Measurements from ENCODE around the gene FHIP1B. TPM values are rescaled to one million over a fixed set of nuclear protein-coding genes. Genes with fewer than 3 reads are reported as not detected.

Gene FHIP1B
- total RNA-seq, 2 experiments from 2014 or later, result 14.2 to 16.0 TPM

DNA sequence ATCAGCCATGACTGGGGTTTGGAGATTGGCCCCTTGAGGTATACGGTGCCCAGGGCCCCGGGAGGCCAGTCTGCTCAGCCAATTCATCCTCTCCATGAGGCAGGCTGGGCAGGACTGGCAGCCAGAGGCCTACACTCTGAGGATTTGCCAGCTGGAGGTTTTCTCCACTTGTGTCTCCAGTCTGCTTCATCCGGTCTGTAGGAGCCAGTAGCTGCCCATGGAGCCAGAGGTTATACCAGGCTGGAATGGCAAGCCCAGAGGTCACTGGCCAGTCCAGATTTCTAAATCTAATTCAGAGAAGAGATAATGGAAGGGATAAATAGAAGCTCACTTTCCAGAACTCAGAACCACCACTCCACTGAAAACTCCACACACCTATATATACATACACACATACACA is 10.0 kb downstream of the FHIP1B start:
- peaks cover 20% of the 10 kb centered on the region for H3K4me1 Mint-ChIP-seq

DNA sequence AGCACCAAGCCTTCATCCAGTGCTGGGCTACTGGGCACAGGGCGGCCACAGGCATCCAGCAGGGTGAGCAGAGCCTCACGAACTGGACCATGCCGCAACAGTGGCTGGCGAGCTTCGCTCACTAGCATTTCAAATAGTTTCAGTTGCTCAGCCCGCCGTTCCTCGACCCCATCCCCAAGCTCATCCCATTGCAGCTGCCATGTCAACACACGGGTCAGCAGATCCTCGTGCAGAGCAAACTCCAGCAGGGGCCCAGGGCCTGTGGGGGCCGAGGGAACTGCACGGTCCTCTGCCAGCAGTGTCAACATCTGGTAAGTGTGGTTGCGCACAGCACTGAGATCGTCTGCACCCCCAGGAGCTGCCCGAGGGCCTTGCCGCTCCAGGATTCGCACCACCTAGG is 10.6 kb downstream of the FHIP1B start:
- Mint-ChIP-seq H3K9me3 (no peaks in the 10 kb centered on the region), H3K36me3 (peaks cover 15% of the 10 kb centered on the region), H3K4me1 (peaks cover 17% of the 10 kb centered on the region), H3K4me3 (no peak overlapping the region), H3K27ac (no peak overlapping the region), H3K27me3 (no peaks in the 10 kb centered on the region)
- no peak for DNase-seq

More for the DNA sequence above, 10.0 kb downstream of the FHIP1B start:
- Mint-ChIP-seq H3K27ac (no peak overlapping the region), H3K27me3 (no peaks in the 10 kb centered on the region), H3K4me3 (no peak overlapping the region), H3K9me3 (no peaks in the 10 kb centered on the region), H3K36me3 (peaks cover 15% of the 10 kb centered on the region)
- DNase-seq, result no peak

DNA sequence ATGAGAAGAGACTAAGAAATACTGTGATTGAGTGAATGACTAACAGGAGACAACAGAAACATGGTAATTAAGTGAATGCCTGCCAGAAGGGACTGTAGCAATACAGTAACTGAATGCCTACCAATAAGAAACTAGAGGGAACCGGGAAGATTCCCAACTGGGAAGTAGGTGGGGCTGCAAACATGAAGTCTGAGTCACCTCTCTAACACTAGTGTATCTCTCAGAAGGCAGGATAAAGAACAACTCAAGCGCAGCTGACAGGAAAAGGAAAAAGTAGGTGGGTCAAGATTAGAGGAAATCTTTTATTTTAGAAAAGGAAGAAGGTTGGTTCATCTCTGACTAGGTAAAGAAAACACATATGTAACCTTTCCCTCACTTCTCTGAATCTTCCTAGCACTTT is 15.1 kb downstream of the FHIP1B start:
- Mint-ChIP-seq H3K4me3 (no peak overlapping the region), H3K27ac (no peak overlapping the region), H3K27me3 (no peaks in the 10 kb centered on the region), H3K4me1 (peaks cover 4% of the 10 kb centered on the region), H3K9me3 (no peaks in the 10 kb centered on the region), H3K36me3 (peaks cover 11% of the 10 kb centered on the region)
- DNase-seq, result no peak

DNA sequence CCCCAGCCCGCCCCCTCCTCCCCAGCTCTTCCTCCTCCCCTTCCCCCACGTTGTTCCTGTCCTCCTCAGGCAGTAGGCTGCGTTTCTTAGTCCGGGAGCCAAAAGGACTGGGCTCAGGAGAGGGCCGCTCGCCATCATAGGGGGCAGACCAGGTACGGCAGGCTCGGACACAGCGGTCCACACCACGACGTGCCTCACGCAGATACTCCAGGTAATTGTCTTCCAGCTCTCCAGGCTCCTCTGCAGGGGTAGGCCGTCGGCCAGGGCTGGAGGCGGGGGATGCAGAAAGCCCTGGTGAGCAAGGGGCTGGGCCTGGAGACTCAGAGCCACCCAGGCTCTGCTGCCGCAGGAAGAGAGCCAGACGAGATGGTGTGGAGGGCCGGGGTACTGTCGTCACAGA is 16.7 kb downstream of the FHIP1B start:
- no peak overlapping the region for H3K27ac Mint-ChIP-seq
- no peak overlapping the region for H3K4me3 Mint-ChIP-seq
- H3K9me3 Mint-ChIP-seq, result no peaks in the 10 kb centered on the region
- peaks cover 4% of the 10 kb centered on the region for H3K4me1 Mint-ChIP-seq
- no peak for DNase-seq
- no peaks in the 10 kb centered on the region for H3K27me3 Mint-ChIP-seq
- H3K36me3 Mint-ChIP-seq, result peaks cover 11% of the 10 kb centered on the region

DNA sequence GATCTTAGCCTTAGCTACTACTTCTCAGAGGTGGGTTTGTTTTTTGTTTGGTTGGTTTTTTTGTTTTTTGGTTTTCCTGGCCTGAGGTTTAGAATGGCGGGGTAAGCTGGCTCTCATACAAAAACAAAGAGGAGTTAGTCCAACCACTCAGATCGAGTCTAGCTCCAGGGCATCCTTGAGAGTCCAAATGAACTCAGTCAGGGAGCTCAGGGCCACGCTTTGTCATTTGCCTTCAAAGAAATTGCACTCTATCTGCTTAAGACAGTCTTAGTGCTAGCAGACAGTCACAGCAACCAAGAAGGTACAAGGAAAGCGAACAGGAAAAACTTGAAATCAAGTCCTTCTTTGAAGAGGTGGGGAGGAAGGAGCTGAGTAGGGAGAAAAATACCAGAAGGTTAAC is 17.9 kb downstream of the FHIP1B start:
- DNase-seq, result no peak
- no peak overlapping the region for H3K27ac Mint-ChIP-seq
- H3K36me3 Mint-ChIP-seq, result peaks cover 5% of the 10 kb centered on the region
- peaks cover 4% of the 10 kb centered on the region for H3K4me1 Mint-ChIP-seq
- no peaks in the 10 kb centered on the region for H3K27me3 Mint-ChIP-seq
- no peak overlapping the region for H3K4me3 Mint-ChIP-seq
- H3K9me3 Mint-ChIP-seq, result no peaks in the 10 kb centered on the region

DNA sequence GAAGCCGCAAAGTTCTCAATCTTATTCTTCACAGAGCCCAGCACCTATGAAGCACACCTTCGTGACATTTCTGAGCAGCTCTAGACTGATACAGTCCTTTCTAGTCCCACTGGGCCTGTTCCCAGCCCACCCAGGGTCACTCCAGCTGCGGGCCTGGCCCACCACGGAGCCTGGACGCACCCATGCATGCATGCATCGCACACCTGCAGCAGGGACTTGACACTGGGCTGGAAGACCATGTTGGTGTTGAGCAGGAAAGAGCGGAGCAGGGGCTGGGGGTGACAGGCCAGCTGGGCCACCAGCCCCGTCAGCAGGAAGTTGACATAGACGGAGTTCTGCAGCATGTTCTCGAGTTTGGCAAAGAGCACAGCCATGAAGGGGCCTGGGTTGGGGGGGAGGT is 19.9 kb downstream of the FHIP1B start:
- H3K27me3 Mint-ChIP-seq, result no peaks in the 10 kb centered on the region
- no peaks in the 10 kb centered on the region for H3K9me3 Mint-ChIP-seq
- peaks cover 2% of the 10 kb centered on the region for H3K4me1 Mint-ChIP-seq
- DNase-seq, result no peak
- peaks cover 3% of the 10 kb centered on the region for H3K36me3 Mint-ChIP-seq
- H3K4me3 Mint-ChIP-seq, result no peak overlapping the region
- no peak overlapping the region for H3K27ac Mint-ChIP-seq

DNA sequence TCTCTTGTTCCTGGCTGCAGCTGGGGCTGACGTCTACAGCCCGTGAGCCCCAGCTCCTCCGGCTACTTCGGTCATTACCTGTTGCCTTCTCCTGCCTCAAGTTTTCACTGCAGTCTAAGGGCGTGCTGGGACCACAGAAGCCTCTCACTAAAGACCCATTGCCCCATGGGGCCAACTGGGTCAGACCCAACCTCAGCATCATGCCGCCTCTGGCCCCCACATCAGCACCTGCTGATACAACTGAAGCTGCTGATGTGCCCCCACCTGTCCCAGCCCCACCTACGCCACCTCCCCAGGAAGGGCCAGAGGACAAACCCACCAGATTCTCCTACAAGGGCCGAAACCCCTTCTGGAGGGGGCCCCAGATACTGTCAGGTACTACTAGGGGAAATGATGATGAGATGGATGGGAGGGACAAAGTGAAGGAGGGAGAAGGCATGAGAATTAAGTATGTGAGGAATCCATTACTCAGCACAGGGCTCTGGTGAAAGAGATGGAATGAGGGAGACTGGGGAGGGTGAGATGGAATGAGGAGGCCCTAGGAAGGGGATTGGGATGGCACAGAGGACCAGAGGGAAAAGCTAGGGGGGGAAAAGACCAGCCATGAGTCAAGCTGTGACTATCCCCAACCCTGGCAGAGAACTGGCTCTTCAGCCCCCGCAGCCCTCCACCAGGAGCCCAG is 24.0 kb downstream of the FHIP1B start:
- Mint-ChIP-seq H3K27me3 (no peaks in the 10 kb centered on the region), H3K36me3 (peaks cover 4% of the 10 kb centered on the region), H3K27ac (no peak overlapping the region)

DNA sequence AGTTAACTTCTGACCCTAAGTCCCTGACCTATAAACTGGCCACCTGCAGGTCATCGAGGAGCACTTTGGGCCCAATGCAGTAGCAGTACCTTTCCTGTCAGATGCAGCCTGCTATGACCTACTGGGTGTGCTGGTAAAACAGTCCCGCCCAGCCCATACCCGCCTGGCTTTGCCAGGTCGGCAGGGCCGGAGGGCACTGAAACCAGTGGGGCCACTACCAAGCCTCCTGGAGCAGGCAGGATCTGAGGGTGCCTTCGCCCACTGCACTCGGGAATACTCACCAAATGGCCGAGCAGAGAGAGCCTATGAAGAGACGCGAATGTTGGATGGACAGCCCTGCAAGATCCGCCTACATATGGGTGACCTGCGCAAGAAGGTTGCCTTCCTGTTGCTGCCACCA is 24.6 kb downstream of the FHIP1B start:
- DNase-seq, result no peak
- Mint-ChIP-seq H3K9me3 (no peaks in the 10 kb centered on the region), H3K4me1 (peaks cover 3% of the 10 kb centered on the region), H3K4me3 (no peak overlapping the region), H3K36me3 (peaks cover 4% of the 10 kb centered on the region), H3K27me3 (no peaks in the 10 kb centered on the region), H3K27ac (no peak overlapping the region)

More for the DNA sequence above, 24.0 kb downstream of the FHIP1B start:
- Mint-ChIP-seq H3K9me3 (no peaks in the 10 kb centered on the region), H3K4me1 (no peaks in the 10 kb centered on the region), H3K4me3 (no peak overlapping the region)
- no peak for DNase-seq

DNA sequence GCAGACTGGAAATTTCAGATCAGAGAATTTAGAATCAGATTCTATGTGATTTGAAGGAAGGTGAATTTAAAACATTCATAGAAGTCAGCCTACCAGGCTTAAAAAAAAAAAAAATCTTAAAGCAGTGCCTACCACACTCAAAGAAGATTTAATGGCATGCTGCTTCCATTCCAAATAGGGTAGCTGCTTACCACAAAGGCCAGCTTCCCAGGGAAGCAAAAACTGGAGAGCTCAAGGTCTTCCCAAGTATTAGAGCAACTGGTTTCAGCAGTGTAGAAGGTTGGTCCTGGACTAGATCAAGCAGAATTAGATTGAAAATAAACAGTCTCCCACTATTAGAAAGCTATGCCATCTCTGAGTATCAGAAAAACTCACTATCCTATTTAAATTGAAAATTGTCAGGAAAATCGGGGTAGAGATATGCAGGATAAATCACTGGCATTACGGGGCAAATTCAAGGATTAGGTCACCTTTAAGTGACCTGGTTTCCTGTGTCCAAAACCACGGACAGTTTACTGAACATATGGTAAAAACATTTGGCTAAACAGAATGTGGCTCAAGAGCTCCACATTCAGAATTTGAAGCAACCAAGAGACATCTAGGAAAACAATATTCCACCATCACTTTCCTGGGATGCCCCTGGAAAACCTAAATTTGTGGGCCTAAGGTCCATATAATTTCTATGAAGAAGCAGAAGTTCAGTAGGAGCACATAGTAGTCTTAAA is 27.8 kb downstream of the FHIP1B start:
- peaks cover 23% of the 10 kb centered on the region for H3K4me1 Mint-ChIP-seq
- peak overlapping the region; percentile 11 for H3K27ac Mint-ChIP-seq
- no peak for DNase-seq
- H3K9me3 Mint-ChIP-seq, result no peaks in the 10 kb centered on the region
- no peak overlapping the region for H3K4me3 Mint-ChIP-seq
- peaks cover 18% of the 10 kb centered on the region for H3K36me3 Mint-ChIP-seq
- H3K27me3 Mint-ChIP-seq, result no peaks in the 10 kb centered on the region

DNA sequence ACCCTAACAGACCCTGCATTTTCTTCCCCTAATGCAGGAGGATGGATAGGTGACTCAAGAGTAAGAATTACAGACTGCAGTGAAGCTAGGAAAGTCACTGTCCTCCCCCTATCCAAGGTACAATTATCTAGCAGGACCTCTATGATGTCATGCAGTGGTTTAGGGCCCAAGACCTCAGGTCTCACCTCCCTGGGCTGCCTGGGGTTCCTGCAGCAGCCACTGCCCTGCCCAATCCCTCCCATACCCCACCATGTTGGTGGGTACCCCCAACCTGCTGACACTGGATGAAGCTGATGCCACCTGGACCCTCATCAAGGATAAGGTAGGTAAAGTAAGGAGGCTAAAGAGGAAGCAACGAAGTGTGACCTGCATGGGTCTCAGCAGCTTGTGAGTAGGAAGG is 29.1 kb downstream of the FHIP1B start, which contains the start of gene C11orf42:
TSS of gene C11orf42 (plus strand) at position 192 of the 400 bp plus-strand sequence. CDS start at position 251, 59 bp downstream.
- peaks cover 20% of the 10 kb centered on the region for H3K36me3 Mint-ChIP-seq
- DNase-seq, result no peak
- no peak within 1 kb of the TSS for H3K4me3 Mint-ChIP-seq
- no peaks in the 10 kb centered on the region for H3K27me3 Mint-ChIP-seq
- no peak within 1 kb of the TSS for H3K27ac Mint-ChIP-seq
- peaks cover 32% of the 10 kb centered on the region for H3K4me1 Mint-ChIP-seq
- H3K9me3 Mint-ChIP-seq, result no peaks in the 10 kb centered on the region

DNA sequence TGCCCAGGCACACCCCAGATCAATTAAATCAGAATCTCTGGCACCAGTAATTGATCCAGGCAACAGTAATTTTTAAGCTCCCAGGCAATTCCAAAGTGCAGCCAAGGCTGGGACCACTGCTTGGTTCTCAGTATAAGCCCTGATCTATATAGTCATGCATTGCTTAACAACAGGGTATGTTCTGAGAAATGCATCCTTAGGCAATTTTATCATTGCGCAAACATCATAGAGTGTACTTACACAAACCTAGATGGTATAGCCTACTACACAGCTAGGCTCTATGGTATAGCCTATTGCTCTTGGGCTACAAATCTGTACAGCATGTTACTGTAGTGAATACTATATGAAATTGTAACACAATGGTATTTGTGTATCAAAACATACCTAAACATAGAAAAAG is 29.7 kb downstream of the FHIP1B start:
- H3K36me3 Mint-ChIP-seq, result peaks cover 23% of the 10 kb centered on the region
- no peak overlapping the region for H3K27ac Mint-ChIP-seq
- no peaks in the 10 kb centered on the region for H3K9me3 Mint-ChIP-seq
- H3K4me3 Mint-ChIP-seq, result no peak overlapping the region
- peaks cover 32% of the 10 kb centered on the region for H3K4me1 Mint-ChIP-seq
- no peak for DNase-seq
- H3K27me3 Mint-ChIP-seq, result no peaks in the 10 kb centered on the region

DNA sequence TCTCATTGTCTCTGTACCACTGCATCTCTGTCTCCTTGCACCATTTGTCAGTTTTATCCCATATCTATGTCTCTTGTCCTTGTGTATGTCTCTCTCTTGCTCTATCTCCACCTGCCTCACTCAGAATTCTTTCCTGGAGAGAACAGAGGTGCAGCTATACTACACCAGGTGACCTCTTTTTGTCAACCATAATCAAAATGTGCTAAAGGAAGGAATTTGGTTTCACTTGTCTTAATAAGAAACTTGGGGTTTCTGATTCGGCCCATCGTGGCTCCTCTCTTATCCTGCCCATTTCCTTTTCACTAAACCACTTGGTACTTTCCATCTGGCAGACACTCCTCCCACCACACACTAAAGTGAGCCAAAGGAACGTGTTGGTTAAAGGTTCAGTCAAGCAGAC is 31.1 kb downstream of the FHIP1B start:
- H3K9me3 Mint-ChIP-seq, result no peaks in the 10 kb centered on the region
- DNase-seq, result no peak
- H3K4me1 Mint-ChIP-seq, result peaks cover 32% of the 10 kb centered on the region
- H3K27ac Mint-ChIP-seq, result peak overlapping the region; percentile 28
- H3K36me3 Mint-ChIP-seq, result peaks cover 19% of the 10 kb centered on the region
- no peak overlapping the region for H3K4me3 Mint-ChIP-seq
- H3K27me3 Mint-ChIP-seq, result no peaks in the 10 kb centered on the region

DNA sequence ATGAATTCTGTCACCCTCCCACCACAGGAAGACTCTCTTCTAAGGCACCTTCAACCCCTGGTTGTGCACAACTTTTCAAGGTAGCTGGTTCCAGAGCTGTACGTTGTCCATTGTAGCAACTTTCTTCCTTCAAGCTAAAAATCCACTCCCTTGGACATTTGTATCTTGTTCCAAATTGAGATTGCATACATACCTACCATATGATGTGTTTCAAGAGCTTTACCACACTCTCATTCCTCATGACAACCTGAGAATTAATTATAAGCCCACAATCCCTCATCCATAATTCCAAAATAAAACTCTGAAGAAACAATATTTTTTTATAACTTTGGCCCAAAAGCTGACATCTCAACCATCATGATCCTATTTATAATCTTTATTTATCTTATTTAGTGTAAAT is 32.4 kb downstream of the FHIP1B start:
- Mint-ChIP-seq H3K4me1 (peaks cover 35% of the 10 kb centered on the region), H3K9me3 (no peaks in the 10 kb centered on the region), H3K36me3 (peaks cover 19% of the 10 kb centered on the region), H3K27ac (no peak overlapping the region), H3K4me3 (no peak overlapping the region), H3K27me3 (no peaks in the 10 kb centered on the region)
- DNase-seq, result no peak

DNA sequence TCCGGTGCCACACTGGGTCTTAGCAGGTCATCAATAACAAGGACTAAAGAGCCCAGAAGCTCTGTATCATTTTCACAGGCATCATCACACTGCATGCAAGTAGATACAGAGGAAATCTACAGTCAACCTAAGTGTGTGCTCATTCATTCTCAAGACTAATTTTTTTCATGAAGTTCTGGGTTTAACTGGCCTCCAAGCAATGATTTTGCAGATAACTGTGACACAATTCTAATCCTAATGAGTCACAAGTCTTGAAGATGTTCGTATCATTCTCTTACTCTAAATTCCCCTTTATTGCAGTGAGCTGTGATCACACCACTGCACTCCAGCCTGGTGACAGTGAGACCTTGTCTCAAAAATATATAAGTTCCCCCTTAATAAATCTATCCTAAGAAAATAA is 33.0 kb downstream of the FHIP1B start:
- Mint-ChIP-seq H3K27me3 (no peaks in the 10 kb centered on the region), H3K4me3 (no peak overlapping the region), H3K36me3 (peaks cover 21% of the 10 kb centered on the region), H3K4me1 (peaks cover 37% of the 10 kb centered on the region), H3K9me3 (no peaks in the 10 kb centered on the region), H3K27ac (no peak overlapping the region)
- no peak for DNase-seq

DNA sequence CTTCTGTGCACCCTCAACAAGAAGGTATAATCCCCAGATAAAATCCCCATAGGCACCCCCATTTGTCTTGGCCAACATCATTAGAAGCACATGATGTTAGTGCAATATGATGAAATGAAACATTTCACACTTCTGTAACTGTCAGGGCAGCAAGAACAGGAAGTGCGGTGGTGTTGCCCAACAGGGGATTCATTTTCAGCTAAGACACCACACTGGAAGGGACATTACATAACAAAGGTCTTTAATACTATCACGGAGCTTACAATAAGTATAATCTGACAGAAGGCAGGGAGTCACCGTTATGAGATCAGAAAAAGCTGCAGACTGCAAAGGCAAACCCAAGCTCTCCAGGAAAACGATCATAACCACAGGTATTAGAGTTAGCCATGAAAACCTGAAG is 33.5 kb downstream of the FHIP1B start:
- no peaks in the 10 kb centered on the region for H3K9me3 Mint-ChIP-seq
- peaks cover 22% of the 10 kb centered on the region for H3K36me3 Mint-ChIP-seq
- H3K27ac Mint-ChIP-seq, result peak overlapping the region; percentile 20
- no peak overlapping the region for H3K4me3 Mint-ChIP-seq
- peaks cover 43% of the 10 kb centered on the region for H3K4me1 Mint-ChIP-seq
- no peak for DNase-seq
- no peaks in the 10 kb centered on the region for H3K27me3 Mint-ChIP-seq
